Measurements from ENCODE around the gene APOL4.
A peak's percentile ranks its signal among the peaks of the same experiment; 100 is the strongest.

Gene APOL4

GRCh38 chr22:36197065-36197440, 4.6 kb downstream of the APOL4 start:
- no peaks in the 10 kb centered on the region for H3K27me3 ChIP-seq (ENCODE audit: control insufficient read depth in 3 of 3, insufficient read depth in 3 of 3, low read depth in 1 of 3, low read length in 3 of 3)
- H3K4me3 ChIP-seq (ENCODE audit: low read length in 2 of 2), result peak overlapping the region in 1 of 2 donors; percentile 33
- H3K23ac ChIP-seq (ENCODE audit: low read depth, low read length, poor library complexity), result no peak overlapping the region
- no peak overlapping the region for H2BK12ac ChIP-seq (ENCODE audit: low read length)
- H4K8ac ChIP-seq (ENCODE audit: low read depth, low read length), result no peak overlapping the region
- no peaks in the 10 kb centered on the region for H3K79me1 ChIP-seq (ENCODE audit: low read depth, low read length)
- no peak overlapping the region for H2AK5ac ChIP-seq (ENCODE audit: low read depth, low read length)
- no peaks in the 10 kb centered on the region for H3K36me3 ChIP-seq (replicated peaks in 1 of 2; ENCODE audit: control insufficient read depth in 2 of 2, insufficient read depth in 2 of 2, low read length in 2 of 2)
- H2AFZ ChIP-seq (ENCODE audit: low read length), result peak overlapping the region; percentile 86
- DNase-seq (ENCODE audit: low spot score), result peak; percentile 79
- peaks cover 20 to 38% of the 10 kb centered on the region in 2 donors for H3K4me1 ChIP-seq (ENCODE audit: control insufficient read depth in 2 of 2, insufficient read depth in 1 of 2, low read depth in 1 of 2, low read length in 2 of 2)
- no peak overlapping the region for H3K4ac ChIP-seq (ENCODE audit: low read length)
- H3K14ac ChIP-seq (ENCODE audit: low read length), result no peak overlapping the region
- H3K9ac ChIP-seq (ENCODE audit: low read depth, low read length, poor library complexity), result no peak overlapping the region
- H3K4me2 ChIP-seq (ENCODE audit: insufficient read depth, low read length, poor library complexity, severe bottlenecking), result peak overlapping the region; percentile 32
- no peak overlapping the region for H2BK5ac ChIP-seq (ENCODE audit: low read length)
- no peak overlapping the region for H4K91ac ChIP-seq (ENCODE audit: low read depth, low read length, poor library complexity)
- H2BK120ac ChIP-seq (ENCODE audit: low read depth, low read length), result no peak overlapping the region
- no CpG with 5 or more reads among the region's 5 CpGs for WGBS, 2 donors (ENCODE audit: extremely low coverage in 2 of 2, insufficient read length in 2 of 2, insufficient replicate concordance in 1 of 2)
- no peak overlapping the region for H2BK15ac ChIP-seq (ENCODE audit: low read length)
- H3K27ac ChIP-seq (replicated peaks; ENCODE audit: low read length), result peak overlapping the region; percentile 84
- peak overlapping the region; percentile 31 for H3K18ac ChIP-seq (ENCODE audit: low read length)
- no peaks in the 10 kb centered on the region for H3K9me3 ChIP-seq (replicated peaks in 1 of 2; ENCODE audit: control insufficient read depth in 2 of 2, insufficient read depth in 1 of 2, low read depth in 1 of 2, low read length in 2 of 2)

GRCh38 chr22:36196254-36197064, 5.2 kb downstream of the APOL4 start:
- Histone ChIP-seq H3K18ac (ENCODE audit: low read length) (peak overlapping the region; percentile 31), H2BK5ac (ENCODE audit: low read length) (no peak overlapping the region), H2BK12ac (ENCODE audit: low read length) (no peak overlapping the region), H3K27ac (replicated peaks; ENCODE audit: low read length) (peak overlapping the region; percentile 55), H3K14ac (ENCODE audit: low read length) (no peak overlapping the region), H2BK120ac (ENCODE audit: low read depth, low read length) (no peak overlapping the region), H4K8ac (ENCODE audit: low read depth, low read length) (no peak overlapping the region), H3K9ac (ENCODE audit: low read depth, low read length, poor library complexity) (no peak overlapping the region), H3K4ac (ENCODE audit: low read length) (no peak overlapping the region), H2BK15ac (ENCODE audit: low read length) (no peak overlapping the region), H2AK5ac (ENCODE audit: low read depth, low read length) (no peak overlapping the region), H3K27me3 (ENCODE audit: control insufficient read depth in 3 of 3, insufficient read depth in 3 of 3, low read depth in 1 of 3, low read length in 3 of 3) (no peaks in the 10 kb centered on the region), H3K23ac (ENCODE audit: low read depth, low read length, poor library complexity) (no peak overlapping the region), H3K36me3 (replicated peaks in 1 of 2; ENCODE audit: control insufficient read depth in 2 of 2, insufficient read depth in 2 of 2, low read length in 2 of 2) (no peaks in the 10 kb centered on the region), H3K4me1 (ENCODE audit: control insufficient read depth in 2 of 2, insufficient read depth in 1 of 2, low read depth in 1 of 2, low read length in 2 of 2) (peaks cover 17 to 36% of the 10 kb centered on the region in 2 donors), H4K91ac (ENCODE audit: low read depth, low read length, poor library complexity) (no peak overlapping the region), H3K4me3 (ENCODE audit: low read length in 2 of 2) (peak overlapping the region in 1 of 2 donors; percentile 33), H3K79me1 (ENCODE audit: low read depth, low read length) (no peaks in the 10 kb centered on the region), H3K4me2 (ENCODE audit: insufficient read depth, low read length, poor library complexity, severe bottlenecking) (no peak overlapping the region), H3K9me3 (replicated peaks in 1 of 2; ENCODE audit: control insufficient read depth in 2 of 2, insufficient read depth in 1 of 2, low read depth in 1 of 2, low read length in 2 of 2) (no peaks in the 10 kb centered on the region), H2AFZ (ENCODE audit: low read length) (peak overlapping the region; percentile 86)
- no peak for DNase-seq (ENCODE audit: low spot score)
- WGBS, 2 donors (ENCODE audit: extremely low coverage in 2 of 2, insufficient read length in 2 of 2, insufficient replicate concordance in 1 of 2), result no CpG with 5 or more reads among the region's 6 CpGs

- Histone ChIP-seq H3K9ac (ENCODE audit: low read depth, low read length, poor library complexity) (no peak overlapping the region), H2BK120ac (ENCODE audit: low read depth, low read length) (no peak overlapping the region), H3K36me3 (replicated peaks in 1 of 2; ENCODE audit: control insufficient read depth in 2 of 2, insufficient read depth in 2 of 2, low read length in 2 of 2) (no peaks in the 10 kb centered on the region), H3K4me2 (ENCODE audit: insufficient read depth, low read length, poor library complexity, severe bottlenecking) (no peak overlapping the region), H4K8ac (ENCODE audit: low read depth, low read length) (no peak overlapping the region), H3K27me3 (ENCODE audit: control insufficient read depth in 3 of 3, insufficient read depth in 3 of 3, low read depth in 1 of 3, low read length in 3 of 3) (no peaks in the 10 kb centered on the region), H3K9me3 (replicated peaks in 1 of 2; ENCODE audit: control insufficient read depth in 2 of 2, insufficient read depth in 1 of 2, low read depth in 1 of 2, low read length in 2 of 2) (no peaks in the 10 kb centered on the region), H3K23ac (ENCODE audit: low read depth, low read length, poor library complexity) (no peak overlapping the region), H3K4me3 (ENCODE audit: low read length in 2 of 2) (no peak overlapping the region), H2AFZ (ENCODE audit: low read length) (no peak overlapping the region), H2BK12ac (ENCODE audit: low read length) (no peak overlapping the region), H3K14ac (ENCODE audit: low read length) (no peak overlapping the region), H4K91ac (ENCODE audit: low read depth, low read length, poor library complexity) (no peak overlapping the region), H3K4ac (ENCODE audit: low read length) (no peak overlapping the region), H3K4me1 (ENCODE audit: control insufficient read depth in 2 of 2, insufficient read depth in 1 of 2, low read depth in 1 of 2, low read length in 2 of 2) (peaks cover 14 to 33% of the 10 kb centered on the region in 2 donors), H3K27ac (replicated peaks; ENCODE audit: low read length) (no peak overlapping the region), H2BK5ac (ENCODE audit: low read length) (no peak overlapping the region), H3K18ac (ENCODE audit: low read length) (no peak overlapping the region), H2AK5ac (ENCODE audit: low read depth, low read length) (no peak overlapping the region), H3K79me1 (ENCODE audit: low read depth, low read length) (no peaks in the 10 kb centered on the region), H2BK15ac (ENCODE audit: low read length) (no peak overlapping the region)
- no CpG with 5 or more reads among the region's 5 CpGs for WGBS, 2 donors (ENCODE audit: extremely low coverage in 2 of 2, insufficient read length in 2 of 2, insufficient replicate concordance in 1 of 2)
- DNase-seq (ENCODE audit: low spot score), result peak; percentile 29
Observed at GRCh38 chr22:36194971-36195370, 6.6 kb downstream of the APOL4 start.

GRCh38 chr22:36194385-36194784, 7.2 kb downstream of the APOL4 start:
- no CpG with 5 or more reads among the region's 2 CpGs for WGBS, 2 donors (ENCODE audit: extremely low coverage in 2 of 2, insufficient read length in 2 of 2, insufficient replicate concordance in 1 of 2)
- DNase-seq (ENCODE audit: low spot score), result no peak
- Histone ChIP-seq H4K91ac (ENCODE audit: low read depth, low read length, poor library complexity) (no peak overlapping the region), H3K79me1 (ENCODE audit: low read depth, low read length) (no peaks in the 10 kb centered on the region), H3K27me3 (ENCODE audit: control insufficient read depth in 3 of 3, insufficient read depth in 3 of 3, low read depth in 1 of 3, low read length in 3 of 3) (no peaks in the 10 kb centered on the region), H2BK15ac (ENCODE audit: low read length) (peak overlapping the region; percentile 51), H3K4me2 (ENCODE audit: insufficient read depth, low read length, poor library complexity, severe bottlenecking) (no peak overlapping the region), H3K4me3 (ENCODE audit: low read length in 2 of 2) (no peak overlapping the region), H3K9ac (ENCODE audit: low read depth, low read length, poor library complexity) (no peak overlapping the region), H2BK5ac (ENCODE audit: low read length) (no peak overlapping the region), H2AFZ (ENCODE audit: low read length) (peak overlapping the region; percentile 48), H3K4ac (ENCODE audit: low read length) (no peak overlapping the region), H3K36me3 (replicated peaks in 1 of 2; ENCODE audit: control insufficient read depth in 2 of 2, insufficient read depth in 2 of 2, low read length in 2 of 2) (no peaks in the 10 kb centered on the region), H2BK12ac (ENCODE audit: low read length) (no peak overlapping the region), H3K18ac (ENCODE audit: low read length) (no peak overlapping the region), H2BK120ac (ENCODE audit: low read depth, low read length) (no peak overlapping the region), H4K8ac (ENCODE audit: low read depth, low read length) (no peak overlapping the region), H3K4me1 (ENCODE audit: control insufficient read depth in 2 of 2, insufficient read depth in 1 of 2, low read depth in 1 of 2, low read length in 2 of 2) (peaks cover 14 to 33% of the 10 kb centered on the region in 2 donors), H3K9me3 (replicated peaks in 1 of 2; ENCODE audit: control insufficient read depth in 2 of 2, insufficient read depth in 1 of 2, low read depth in 1 of 2, low read length in 2 of 2) (no peaks in the 10 kb centered on the region), H3K27ac (replicated peaks; ENCODE audit: low read length) (no peak overlapping the region), H3K14ac (ENCODE audit: low read length) (peak overlapping the region; percentile 33), H3K23ac (ENCODE audit: low read depth, low read length, poor library complexity) (no peak overlapping the region), H2AK5ac (ENCODE audit: low read depth, low read length) (no peak overlapping the region)
